Activated CD4-positive, alpha-beta T cell treated with anti-CD3 and anti-CD28 coated beads, Interleukin-10, Interleukin-2, amounts not matched to agents 100 ng/mL and 50 ng/mL, durations not matched to agents 16 hours and 8 hours (primary cell): Measurements from ENCODE around the gene MS4A10.
"Not testable (repeated sequence)": the region's sequence is repeated elsewhere in the genome, so short reads cannot be mapped to it uniquely, and the experiment has no call there.

Experiments
- DNase-seq: peaks from one replicate; pipeline ENCODE4 v3.0.0-alpha.2; 2020

The MS4A10 gene

GRCh38 chr11:60788401-60789125, 3.4 kb downstream of the MS4A10 start:
- no peak for DNase-seq

GRCh38 chr11:60790726-60791125, 5.6 kb downstream of the MS4A10 start:
- DNase-seq = no peak

GRCh38 chr11:60791153-60791933, 6.2 kb downstream of the MS4A10 start:
- DNase-seq = no peak

GRCh38 chr11:60792521-60792920, 7.4 kb downstream of the MS4A10 start:
- no peak for DNase-seq

- no peak for DNase-seq
These were observed 10.2 kb downstream of the MS4A10 start for GRCh38 chr11:60795291-60795690.

- no peak for DNase-seq
These were observed 12.9 kb downstream of the MS4A10 start for GRCh38 chr11:60797846-60798630.

- no peak for DNase-seq
These were observed 13.5 kb downstream of the MS4A10 start for GRCh38 chr11:60798631-60799030.

- no peak for DNase-seq
These were observed 16.1 kb downstream of the MS4A10 start for GRCh38 chr11:60801194-60801593.

GRCh38 chr11:60803273-60803936, 18.3 kb downstream of the MS4A10 start:
- no peak for DNase-seq

- no peak for DNase-seq
These were observed 24.1 kb downstream of the MS4A10 start for GRCh38 chr11:60809249-60809648.

GRCh38 chr11:60809691-60810090, 24.6 kb downstream of the MS4A10 start:
- no peak for DNase-seq

GRCh38 chr11:60810151-60810550, 25.0 kb downstream of the MS4A10 start:
- no peak for DNase-seq

GRCh38 chr11:60810569-60810968, 25.4 kb downstream of the MS4A10 start:
- no peak for DNase-seq

GRCh38 chr11:60813324-60813723, 28.2 kb downstream of the MS4A10 start:
- no peak for DNase-seq

GRCh38 chr11:60814112-60814511, 29.0 kb downstream of the MS4A10 start:
- DNase-seq = no peak

- no peak for DNase-seq
These were observed 31.5 kb downstream of the MS4A10 start for GRCh38 chr11:60816590-60817157.

- DNase-seq = no peak
These were observed 32.9 kb downstream of the MS4A10 start for GRCh38 chr11:60818057-60818456.

GRCh38 chr11:60821827-60822599, 36.9 kb downstream of the MS4A10 start:
- DNase-seq = no peak

- not testable (repeated sequence) for DNase-seq
These were observed 38.7 kb downstream of the MS4A10 start for GRCh38 chr11:60823745-60824306.

GRCh38 chr11:60825118-60825517, 40.0 kb downstream of the MS4A10 start:
- no peak for DNase-seq

- no peak for DNase-seq
These were observed 40.7 kb downstream of the MS4A10 start for GRCh38 chr11:60825790-60826189.
